NB4 (cell line): Measurements from ENCODE around the gene DMRTB1.

Source experiments
- DNase-seq: peaks from one replicate; pipeline ENCODE4 v3.0.0; 2010; ENCODE audit warnings: low read depth
- H3K4me3 ChIP-seq: one replicate; pipeline ENCODE4 v1.5.1; 2011; ENCODE audit warnings: mild to moderate bottlenecking, low read depth, low read length, moderate library complexity
- CTCF ChIP-seq: IDR thresholded peaks from one replicate; pipeline ENCODE4 v1.5.1; 2012; ENCODE audit warnings: low read depth, low read length
- MAX ChIP-seq: IDR thresholded peaks from 2 replicates; pipeline ENCODE4 v1.6.1; 2011; ENCODE audit warnings: low read depth, low read length
- MYC ChIP-seq: IDR thresholded peaks from 2 replicates; pipeline ENCODE4 v1.6.1; 2011; ENCODE audit warnings: low read depth, low read length
- POLR2A ChIP-seq: IDR thresholded peaks from 2 replicates; pipeline ENCODE4 v1.6.1; 2011; ENCODE audit warnings: mild to moderate bottlenecking; ENCODE audit not compliant: insufficient read length; ENCODE audit errors: extremely low read depth

Gene DMRTB1

GRCh38 chr1:53470155-53470554, 11.0 kb downstream of the DMRTB1 start:
- DNase-seq, result no peak
- H3K4me3 ChIP-seq, result no peak overlapping the region
- TF ChIP-seq CTCF (no peak), MYC (no peak), POLR2A (no peak), MAX (no peak)

- DNase-seq, result no peak
- TF ChIP-seq POLR2A, result no peak
- TF ChIP-seq CTCF, result no peak
- TF ChIP-seq MAX, result no peak
- TF ChIP-seq MYC, result no peak
- no peak overlapping the region for H3K4me3 ChIP-seq
Observed at GRCh38 chr1:53470584-53470983, 11.4 kb downstream of the DMRTB1 start.

- TF ChIP-seq MAX, result no peak
- TF ChIP-seq POLR2A, result no peak
- no peak for TF ChIP-seq MYC
- no peak for TF ChIP-seq CTCF
Observed at GRCh38 chr1:53471000-53471399, 11.8 kb downstream of the DMRTB1 start.

GRCh38 chr1:53473463-53473862, 14.3 kb downstream of the DMRTB1 start:
- no peak for DNase-seq

More at GRCh38 chr1:53471000-53471399, 11.8 kb downstream of the DMRTB1 start:
- DNase-seq, result no peak
- no peak overlapping the region for H3K4me3 ChIP-seq

GRCh38 chr1:53475664-53476063, 16.5 kb downstream of the DMRTB1 start:
- DNase-seq, result no peak
- TF ChIP-seq POLR2A, result no peak
- TF ChIP-seq MAX, result no peak
- no peak overlapping the region for H3K4me3 ChIP-seq

More at GRCh38 chr1:53473463-53473862, 14.3 kb downstream of the DMRTB1 start:
- H3K4me3 ChIP-seq, result no peak overlapping the region
- peak; percentile 16 for TF ChIP-seq CTCF
- TF ChIP-seq MAX, result no peak

GRCh38 chr1:53476579-53476978, 17.4 kb downstream of the DMRTB1 start:
- H3K4me3 ChIP-seq, result no peak overlapping the region
- no peak for DNase-seq
- TF ChIP-seq POLR2A (no peak), CTCF (no peak), MAX (no peak), MYC (no peak)
